HEK293 (cell line): ENCODE measurements around the gene SGSM2.

Experiments
- CTCF ChIP-seq: fragments of 450-650 bp; formaldehyde crosslinking; IDR thresholded peaks from 2 replicates; pipeline ENCODE4 v1.5.1; 2016; ENCODE audit warnings: missing biosample characterization, missing genetic modification characterization
- PRDM1 ChIP-seq: fragments of 450-650 bp; formaldehyde crosslinking; IDR thresholded peaks from 2 replicates; pipeline ENCODE4; 2016; ENCODE audit warnings: missing biosample characterization, missing genetic modification characterization
- ZNF114 ChIP-seq: fragments of 450-650 bp; formaldehyde crosslinking; IDR thresholded peaks from 2 replicates; pipeline ENCODE4 v1.5.0; 2017; ENCODE audit warnings: missing biosample characterization, missing genetic modification characterization
- ZNF157 ChIP-seq: fragments of 450-650 bp; formaldehyde crosslinking; IDR thresholded peaks from 2 replicates; pipeline ENCODE4 v1.5.1; 2016; ENCODE audit warnings: missing biosample characterization, missing genetic modification characterization
- ZNF341 ChIP-seq: fragments of 450-650 bp; formaldehyde crosslinking; IDR thresholded peaks from 2 replicates; pipeline ENCODE4; 2016; ENCODE audit warnings: low read depth, missing biosample characterization, missing genetic modification characterization
- TF ChIP-seq, protein P1 (sequence below): fragments of 450-650 bp; formaldehyde crosslinking; IDR thresholded peaks from 2 replicates; pipeline ENCODE4 v1.5.1; 2016; ENCODE audit warnings: missing biosample characterization, missing genetic modification characterization

- TF ChIP-seq CTCF (tag by site-specific recombination) (peak; percentile 31; the same call in 1 of the 2 replicates), ZNF114 (tag by site-specific recombination) (no peak), PRDM1 (no peak), ZNF341 (no peak), ZNF157 (tag by site-specific recombination) (no peak)
- TF ChIP-seq, protein P1, sequence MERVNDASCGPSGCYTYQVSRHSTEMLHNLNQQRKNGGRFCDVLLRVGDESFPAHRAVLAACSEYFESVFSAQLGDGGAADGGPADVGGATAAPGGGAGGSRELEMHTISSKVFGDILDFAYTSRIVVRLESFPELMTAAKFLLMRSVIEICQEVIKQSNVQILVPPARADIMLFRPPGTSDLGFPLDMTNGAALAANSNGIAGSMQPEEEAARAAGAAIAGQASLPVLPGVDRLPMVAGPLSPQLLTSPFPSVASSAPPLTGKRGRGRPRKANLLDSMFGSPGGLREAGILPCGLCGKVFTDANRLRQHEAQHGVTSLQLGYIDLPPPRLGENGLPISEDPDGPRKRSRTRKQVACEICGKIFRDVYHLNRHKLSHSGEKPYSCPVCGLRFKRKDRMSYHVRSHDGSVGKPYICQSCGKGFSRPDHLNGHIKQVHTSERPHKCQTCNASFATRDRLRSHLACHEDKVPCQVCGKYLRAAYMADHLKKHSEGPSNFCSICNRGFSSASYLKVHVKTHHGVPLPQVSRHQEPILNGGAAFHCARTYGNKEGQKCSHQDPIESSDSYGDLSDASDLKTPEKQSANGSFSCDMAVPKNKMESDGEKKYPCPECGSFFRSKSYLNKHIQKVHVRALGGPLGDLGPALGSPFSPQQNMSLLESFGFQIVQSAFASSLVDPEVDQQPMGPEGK (tag by site-specific recombination): no peak
Measured at GRCh38 chr17:2421315-2422147, 84.2 kb downstream of the SGSM2 start.
